Right renal cortex interstitium (tissue), 3 donors: ENCODE measurements around the gene ASPHD1. TPM values are rescaled to one million over a fixed set of nuclear protein-coding genes. Genes with fewer than 3 reads are reported as not detected.
"Not testable (repeated sequence)": the region's sequence is repeated elsewhere in the genome, so short reads cannot be mapped to it uniquely, and the experiment has no call there.

Source experiments
- DNase-seq, 3 donors: peaks; one replicate each; pipeline ENCODE4 v3.0.0-alpha.2; 2013; ENCODE audit warnings: low read depth in 3 of 3, low spot score in 2 of 3
- polyA plus RNA-seq, 3 donors: library from polyadenylated mRNA; unstranded; fragments of 120-200 nt; gene quantifications; one replicate each; pipeline ENCODE4 v1.2.1, GENCODE V29; 2013; ENCODE audit not compliant: insufficient read length in 3 of 3

The ASPHD1 gene
- polyA plus RNA-seq, 3 donors, result 0.52 to 0.87 (median 0.54) TPM

GRCh38 chr16:29927070-29927905, 27.0 kb downstream of the ASPHD1 start:
- DNase-seq, result no peak

GRCh38 chr16:29931750-29932149, 31.5 kb downstream of the ASPHD1 start:
- not testable (repeated sequence) for DNase-seq

GRCh38 chr16:29940656-29941055, 40.4 kb downstream of the ASPHD1 start:
- DNase-seq, result no peak

- peak; percentile 67 to 79 (median 72) for DNase-seq
These were observed 43.8 kb downstream of the ASPHD1 start for GRCh38 chr16:29943846-29944799.

GRCh38 chr16:29947897-29948296, 47.6 kb downstream of the ASPHD1 start:
- DNase-seq, result no peak

GRCh38 chr16:29950806-29951461, 50.6 kb downstream of the ASPHD1 start:
- DNase-seq, result no peak

- no peak for DNase-seq
These were observed 51.5 kb downstream of the ASPHD1 start for GRCh38 chr16:29951625-29952365.

Other genes starting within 250 kb of the ASPHD1 start
- gene SPN, start 237.2 kb upstream of the ASPHD1 start, polyA plus RNA-seq, result 1 to 10 TPM; 2.2 to 2.6 (median 2.6) TPM
- gene QPRT, start 221.3 kb upstream of the ASPHD1 start, polyA plus RNA-seq, result 100 to 1,000 TPM; 115 to 144 (median 131) TPM
- gene C16orf54, start 154.5 kb upstream of the ASPHD1 start, polyA plus RNA-seq, result under 1 TPM; 0.17 to 0.28 (median 0.26) TPM
- gene ZG16, start 122.2 kb upstream of the ASPHD1 start, polyA plus RNA-seq, result under 1 TPM in 1 of 3 donors, not detected in 2; 0.06 TPM
- 10 to 100 TPM; 67.5 to 70.9 (median 68.8) TPM for gene KIF22, start 109.7 kb upstream of the ASPHD1 start, polyA plus RNA-seq
- 100 to 1,000 TPM; 273 to 320 (median 302) TPM for gene MAZ, start 94.0 kb upstream of the ASPHD1 start, polyA plus RNA-seq
- 10 to 100 TPM in 1 of 3 donors, 1 to 10 TPM in 2; 6.5 to 12.4 (median 8.4) TPM for gene PRRT2, start 88.3 kb upstream of the ASPHD1 start, polyA plus RNA-seq
- 10 to 100 TPM; 28.0 to 30.5 (median 29.7) TPM for gene PAGR1, start 84.3 kb upstream of the ASPHD1 start, polyA plus RNA-seq
- gene MVP, start 80.0 kb upstream of the ASPHD1 start, polyA plus RNA-seq, result 10 to 100 TPM; 18.1 to 22.6 (median 20.0) TPM
- gene CDIPT, start 37.3 kb upstream of the ASPHD1 start, polyA plus RNA-seq, result 100 to 1,000 TPM in 1 of 3 donors, 10 to 100 TPM in 2; 85.9 to 102 (median 89.9) TPM
- gene SEZ6L2, start 938 bp upstream of the ASPHD1 start, polyA plus RNA-seq, result 10 to 100 TPM in 1 of 3 donors, 1 to 10 TPM in 2; 9.0 to 10.8 (median 9.5) TPM
- 10 to 100 TPM; 13.8 to 15.7 (median 14.2) TPM for gene KCTD13, start 25.7 kb downstream of the ASPHD1 start, polyA plus RNA-seq
- gene TMEM219, start 61.6 kb downstream of the ASPHD1 start, polyA plus RNA-seq, result 100 to 1,000 TPM in 1 of 3 donors, 10 to 100 TPM in 2; 93.1 to 107 (median 96.3) TPM
- gene TAOK2, start 73.4 kb downstream of the ASPHD1 start, polyA plus RNA-seq, result 10 to 100 TPM; 33.6 to 36.9 (median 36.4) TPM
- 10 to 100 TPM; 16.2 to 18.8 (median 18.0) TPM for gene HIRIP3, start 95.1 kb downstream of the ASPHD1 start, polyA plus RNA-seq
- gene INO80E, start 95.8 kb downstream of the ASPHD1 start, polyA plus RNA-seq, result 10 to 100 TPM; 34.5 to 37.9 (median 36.7) TPM
- 1 to 10 TPM; 1.6 to 2.3 (median 1.7) TPM for gene DOC2A, start 110.5 kb downstream of the ASPHD1 start, polyA plus RNA-seq
- not detected for gene C16orf92, start 122.7 kb downstream of the ASPHD1 start, polyA plus RNA-seq
- gene TLCD3B, start 130.8 kb downstream of the ASPHD1 start, polyA plus RNA-seq, result under 1 TPM; 0.60 to 0.93 (median 0.90) TPM
- gene ALDOA, start 165.3 kb downstream of the ASPHD1 start, polyA plus RNA-seq, result 100 to 1,000 TPM; 451 to 496 (median 456) TPM
- 10 to 100 TPM; 80.0 to 95.1 (median 92.9) TPM for gene PPP4C, start 175.5 kb downstream of the ASPHD1 start, polyA plus RNA-seq
- under 1 TPM; 0.65 to 0.88 (median 0.79) TPM for gene TBX6, start 191.4 kb downstream of the ASPHD1 start, polyA plus RNA-seq
- gene YPEL3, start 195.7 kb downstream of the ASPHD1 start, polyA plus RNA-seq, result 10 to 100 TPM; 41.4 to 49.2 (median 42.2) TPM
- gene GDPD3, start 213.0 kb downstream of the ASPHD1 start, polyA plus RNA-seq, result 1 to 10 TPM; 8.5 to 9.9 (median 9.8) TPM
- 10 to 100 TPM; 71.4 to 92.7 (median 84.1) TPM for gene MAPK3, start 222.7 kb downstream of the ASPHD1 start, polyA plus RNA-seq